OCI-LY1 (cell line): ENCODE data around the gene ARHGEF28.

Experiments used
- H2AFZ ChIP-seq: fragments of 200-600 bp; sonication (generic), shearing (Covaris generic); 2 replicates; pipeline ENCODE4 v1.6.0; 2014; ENCODE audit warnings: antibody characterized with exemption, mild to moderate bottlenecking, low read length
- H3F3A ChIP-seq: fragments of 200-600 bp; sonication (generic), shearing (Covaris generic); 2 replicates; pipeline ENCODE4 v1.6.0; 2014; ENCODE audit warnings: mild to moderate bottlenecking, antibody characterized with exemption, low read length, moderate library complexity; ENCODE audit not compliant: insufficient read depth
- H3K27ac ChIP-seq: fragments of 200-600 bp; sonication (generic); 2 replicates; pipeline ENCODE4 v1.5.1; 2014; ENCODE audit warnings: low read length, mixed run types, mild to moderate bottlenecking, low read depth; ENCODE audit not compliant: poor library complexity, severe bottlenecking
- H3K27me3 ChIP-seq: fragments of 200-600 bp; sonication (generic); 2 replicates; pipeline ENCODE4 v1.6.0; 2014; ENCODE audit warnings: antibody characterized with exemption, mild to moderate bottlenecking, low read length, moderate library complexity; ENCODE audit not compliant: insufficient read depth
- H3K36me3 ChIP-seq: fragments of 200-600 bp; sonication (generic); 2 replicates; pipeline ENCODE4 v1.6.1; 2014; ENCODE audit warnings: mild to moderate bottlenecking, antibody characterized with exemption, low read length, moderate library complexity, mixed read lengths; ENCODE audit not compliant: insufficient read depth
- H3K4me1 ChIP-seq: fragments of 200-600 bp; sonication (generic); 2 replicates; pipeline ENCODE4 v1.5.1; 2014; ENCODE audit warnings: mild to moderate bottlenecking, low read length, moderate library complexity; ENCODE audit not compliant: insufficient read depth, severe bottlenecking
- H3K4me2 ChIP-seq: fragments of 200-600 bp; sonication (generic), shearing (Covaris generic); 2 replicates; pipeline ENCODE4 v1.6.1; 2014; ENCODE audit warnings: low read length
- H3K4me3 ChIP-seq: fragments of 200-600 bp; sonication (generic); 2 replicates; pipeline ENCODE4 v1.5.1; 2014; ENCODE audit warnings: low read length, low read depth, mild to moderate bottlenecking, mixed read lengths; ENCODE audit not compliant: poor library complexity, severe bottlenecking
- H3K79me2 ChIP-seq: fragments of 200-600 bp; shearing (Covaris generic); 2 replicates; pipeline ENCODE4 v1.6.1; 2016; ENCODE audit warnings: mixed run types, low read length, mixed read lengths; ENCODE audit not compliant: insufficient read depth
- H3K9ac ChIP-seq: fragments of 200-600 bp; sonication (generic), shearing (Covaris generic); 2 replicates; pipeline ENCODE4 v1.6.1; 2014; ENCODE audit warnings: mild to moderate bottlenecking, low read length, mixed read lengths
- H3K9me2 ChIP-seq: fragments of 200-600 bp; sonication (generic), shearing (Covaris generic); 2 replicates; pipeline ENCODE4 v1.6.1; 2014; ENCODE audit warnings: low read depth, mild to moderate bottlenecking, low read length, mixed read lengths
- H3K9me3 ChIP-seq: fragments of 200-600 bp; shearing (Covaris generic); 2 replicates; pipeline ENCODE4 v1.6.1; 2014; ENCODE audit warnings: low read length, mixed read lengths
- H4K20me1 ChIP-seq: fragments of 200-600 bp; sonication (generic), shearing (Covaris generic); 2 replicates; pipeline ENCODE4 v1.6.0; 2016; ENCODE audit warnings: mild to moderate bottlenecking, low read length; ENCODE audit not compliant: insufficient read depth
- CTCF ChIP-seq: fragments of 200-600 bp; sonication (generic), shearing (Covaris generic); IDR thresholded peaks from 2 replicates; pipeline ENCODE4 v1.5.1; 2017; ENCODE audit warnings: mild to moderate bottlenecking, antibody characterized with exemption, low read length, moderate library complexity, mixed read lengths
- EZH2 ChIP-seq: fragments of 200-600 bp; sonication (generic), shearing (Covaris generic); IDR thresholded peaks from 2 replicates; pipeline ENCODE4 v1.8.0; 2017; ENCODE audit warnings: borderline replicate concordance, mixed run types, mild to moderate bottlenecking, antibody characterized with exemption, low read length, moderate library complexity, mixed read lengths

The ARHGEF28 gene

DNA sequence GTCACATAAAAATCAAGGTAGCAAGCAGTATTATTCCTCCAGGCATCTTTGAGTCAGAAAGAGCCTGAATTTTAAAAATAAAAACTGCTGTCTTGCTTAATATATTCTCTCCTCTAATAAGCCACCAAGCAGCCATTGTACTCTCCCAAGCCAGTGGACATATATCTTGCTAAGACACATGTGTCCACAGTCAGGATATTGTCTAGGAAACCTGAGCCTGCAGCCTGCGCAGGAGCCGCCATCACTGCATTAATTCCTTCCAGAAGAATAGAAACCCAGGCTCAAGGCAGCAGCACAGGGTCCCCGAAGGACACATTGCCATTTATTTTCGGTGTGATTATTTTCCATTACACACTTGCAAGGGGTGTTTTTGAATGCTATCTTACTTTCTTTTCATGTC, 345.3 kb downstream of the ARHGEF28 start:
- H3K9me2 ChIP-seq: no peaks in the 10 kb centered on the region
- no peak for TF ChIP-seq EZH2
- TF ChIP-seq CTCF: no peak
- no peak overlapping the region for H2AFZ ChIP-seq
- no peaks in the 10 kb centered on the region for H3F3A ChIP-seq
- H3K4me3 ChIP-seq: no peak overlapping the region
- no peaks in the 10 kb centered on the region for H4K20me1 ChIP-seq
- no peaks in the 10 kb centered on the region for H3K79me2 ChIP-seq
- no peak overlapping the region for H3K27ac ChIP-seq
- H3K27me3 ChIP-seq: no peaks in the 10 kb centered on the region; the same call in 1 of the 2 replicates
- no peaks in the 10 kb centered on the region for H3K4me1 ChIP-seq
- H3K9ac ChIP-seq: no peak overlapping the region
- no peak overlapping the region for H3K4me2 ChIP-seq
- H3K9me3 ChIP-seq: no peaks in the 10 kb centered on the region
- no peaks in the 10 kb centered on the region for H3K36me3 ChIP-seq

- Histone ChIP-seq H4K20me1 (no peaks in the 10 kb centered on the region), H3K9me3 (no peaks in the 10 kb centered on the region), H3K4me2 (no peak overlapping the region), H3K4me1 (no peaks in the 10 kb centered on the region), H3K27me3 (no peaks in the 10 kb centered on the region; the same call in 1 of the 2 replicates), H3K9ac (no peak overlapping the region), H2AFZ (no peak overlapping the region), H3K27ac (no peak overlapping the region), H3K9me2 (no peaks in the 10 kb centered on the region), H3K79me2 (no peaks in the 10 kb centered on the region), H3K4me3 (no peak overlapping the region), H3K36me3 (no peaks in the 10 kb centered on the region), H3F3A (no peaks in the 10 kb centered on the region)
- TF ChIP-seq CTCF (no peak), EZH2 (no peak)
Measured at GRCh38 chr5:73973135-73973534, 347.1 kb downstream of the ARHGEF28 start.

- no peak overlapping the region for H3K27ac ChIP-seq
- H3K9ac ChIP-seq: no peak overlapping the region
- no peak overlapping the region for H3K4me2 ChIP-seq
- H3K4me1 ChIP-seq: no peaks in the 10 kb centered on the region
- no peak overlapping the region for H3K4me3 ChIP-seq
- H3K79me2 ChIP-seq: no peaks in the 10 kb centered on the region
- H3K36me3 ChIP-seq: no peaks in the 10 kb centered on the region
- H3K9me3 ChIP-seq: no peaks in the 10 kb centered on the region
- H3K9me2 ChIP-seq: no peaks in the 10 kb centered on the region
- H4K20me1 ChIP-seq: no peaks in the 10 kb centered on the region
- H2AFZ ChIP-seq: no peak overlapping the region
- TF ChIP-seq CTCF (no peak), EZH2 (no peak)
- H3K27me3 ChIP-seq: no peaks in the 10 kb centered on the region; the same call in 1 of the 2 replicates
- H3F3A ChIP-seq: no peaks in the 10 kb centered on the region
Measured at GRCh38 chr5:73974871-73975360, 348.9 kb downstream of the ARHGEF28 start.
